ENCODE data around the gene ARMH1. TPM values are rescaled to one million over a fixed set of nuclear protein-coding genes. Genes with fewer than 3 reads are reported as not detected.
"Not testable (repeated sequence)": the region's sequence is repeated elsewhere in the genome, so short reads cannot be mapped to it uniquely, and the experiment has no call there.

Gene ARMH1
- total RNA-seq, 1 experiment from 2014 or later, result not detected

GRCh38 chr1:44743211-44743610 lies 68.7 kb downstream of the ARMH1 start:
- peaks cover 78% of the 10 kb centered on the region for H3K36me3 ChIP-seq
- no peak for DNase-seq (ENCODE audit: low read depth in 1 of 2, low spot score in 2 of 2)
- H3K27ac ChIP-seq, result no peak overlapping the region

GRCh38 chr1:44747878-44748277 lies 73.4 kb downstream of the ARMH1 start:
- Histone ChIP-seq H3K9me3 (replicated peaks) (no peaks in the 10 kb centered on the region), H3K36me3 (peaks cover 98% of the 10 kb centered on the region), H3K27me3 (replicated peaks) (no peaks in the 10 kb centered on the region), H3K27ac (no peak overlapping the region), H3K4me3 (no peak overlapping the region), H3K4me1 (replicated peaks) (peaks cover 2% of the 10 kb centered on the region; the same call in 1 of the 2 replicates)
- no peak for DNase-seq (ENCODE audit: low read depth in 1 of 2, low spot score in 2 of 2)

More at GRCh38 chr1:44743211-44743610, 68.7 kb downstream of the ARMH1 start:
- Histone ChIP-seq H3K4me1 (replicated peaks) (peaks cover 17% of the 10 kb centered on the region), H3K4me3 (no peak overlapping the region), H3K9me3 (replicated peaks) (no peaks in the 10 kb centered on the region), H3K27me3 (replicated peaks) (no peaks in the 10 kb centered on the region)

- Histone ChIP-seq H3K36me3 (peaks cover 100% of the 10 kb centered on the region), H3K4me1 (replicated peaks) (no peaks in the 10 kb centered on the region), H3K9me3 (replicated peaks) (no peaks in the 10 kb centered on the region; the same call in 1 of the 2 replicates), H3K4me3 (no peak overlapping the region), H3K27ac (no peak overlapping the region), H3K27me3 (replicated peaks) (no peaks in the 10 kb centered on the region)
- DNase-seq (ENCODE audit: low read depth in 1 of 2, low spot score in 2 of 2), result no peak
These were observed 82.9 kb downstream of the ARMH1 start for GRCh38 chr1:44757420-44757819.

GRCh38 chr1:44759077-44759476 lies 84.6 kb downstream of the ARMH1 start:
- H3K27me3 ChIP-seq (replicated peaks), result no peaks in the 10 kb centered on the region
- no peak for DNase-seq (ENCODE audit: low read depth in 1 of 2, low spot score in 2 of 2)
- H3K4me3 ChIP-seq, result no peak overlapping the region
- H3K4me1 ChIP-seq (replicated peaks), result no peaks in the 10 kb centered on the region
- peaks cover 100% of the 10 kb centered on the region for H3K36me3 ChIP-seq
- H3K27ac ChIP-seq, result no peak overlapping the region
- H3K9me3 ChIP-seq (replicated peaks), result no peaks in the 10 kb centered on the region; the same call in 1 of the 2 replicates

- no peaks in the 10 kb centered on the region for H3K27me3 ChIP-seq (replicated peaks)
- peaks cover 100% of the 10 kb centered on the region for H3K36me3 ChIP-seq
These were observed 86.4 kb downstream of the ARMH1 start for GRCh38 chr1:44760876-44761275.

GRCh38 chr1:44766421-44766820 lies 91.9 kb downstream of the ARMH1 start:
- H3K9me3 ChIP-seq (replicated peaks); H3K4me3 ChIP-seq; H3K4me1 ChIP-seq (replicated peaks); H3K27me3 ChIP-seq (replicated peaks); H3K27ac ChIP-seq; DNase-seq (ENCODE audit: low read depth in 1 of 2, low spot score in 2 of 2): not testable (repeated sequence)
- H3K36me3 ChIP-seq, result peaks cover 70% of the 10 kb centered on the region

More at GRCh38 chr1:44760876-44761275, 86.4 kb downstream of the ARMH1 start:
- Histone ChIP-seq H3K9me3 (replicated peaks) (no peaks in the 10 kb centered on the region; the same call in 1 of the 2 replicates), H3K27ac (no peak overlapping the region), H3K4me3 (no peak overlapping the region), H3K4me1 (replicated peaks) (no peaks in the 10 kb centered on the region)
- DNase-seq (ENCODE audit: low read depth in 1 of 2, low spot score in 2 of 2), result no peak

Other genes starting within 250 kb of the ARMH1 start
- gene TMEM53, start 233 bp upstream of the ARMH1 start, total RNA-seq (2014; rRNA removed; shearing (Covaris generic)), result 1.6 and 17.2 TPM in 2 replicates
- not detected in 2 replicates for gene RNU5D-1, start 56.5 kb downstream of the ARMH1 start, total RNA-seq (2014; rRNA removed; shearing (Covaris generic))
- 74.7 and 82.1 TPM in 2 replicates for gene KIF2C, start 65.1 kb downstream of the ARMH1 start, total RNA-seq (2014; rRNA removed; shearing (Covaris generic))
- 1,737 and 1,982 TPM in 2 replicates for gene RPS8, start 100.8 kb downstream of the ARMH1 start, total RNA-seq (2014; rRNA removed; shearing (Covaris generic))
- gene BEST4, start 113.5 kb downstream of the ARMH1 start, total RNA-seq (2014; rRNA removed; shearing (Covaris generic)), result not detected in 2 replicates
- 7.0 and 9.6 TPM in 2 replicates for gene PLK3, start 125.7 kb downstream of the ARMH1 start, total RNA-seq (2014; rRNA removed; shearing (Covaris generic))
- gene DYNLT4, start 132.6 kb downstream of the ARMH1 start, total RNA-seq (2014; rRNA removed; shearing (Covaris generic)), result not detected in 2 replicates
- gene BTBD19, start 133.8 kb downstream of the ARMH1 start, total RNA-seq (2014; rRNA removed; shearing (Covaris generic)), result 0.81 and 4.0 TPM in 2 replicates
- gene PTCH2, start 168.5 kb downstream of the ARMH1 start, total RNA-seq (2014; rRNA removed; shearing (Covaris generic)), result 1.0 and 1.5 TPM in 2 replicates